Endothelial cell of umbilical vein (primary cell): Measurements from ENCODE around the gene ADAMTS6. TPM values are rescaled to one million over a fixed set of nuclear protein-coding genes. Genes with fewer than 3 reads are reported as not detected.

Experiments used
- BruUV-seq: library from RNA; stranded (reverse); fragments of 400-500 nt; replicated peaks from 2 replicates; lab custom pipeline; 2021; lab: Mats Ljungman, UMichigan
- CTCF ChIA-PET: fragments of 300-600, 350-600 bp; sonication (Branson Sonifier 250); formaldehyde crosslinking; loops from one replicate; lab custom pipeline; 2021; ENCODE audit warnings: antibody characterized with exemption, inconsistent platforms; lab: Charles Lee
- POLR2A ChIA-PET: fragments of 300-600, 350-600 bp; sonication (Branson Sonifier 250); formaldehyde crosslinking; loops from one replicate; lab custom pipeline; 2021; ENCODE audit warnings: antibody characterized with exemption, inconsistent platforms; lab: Charles Lee
- DNase-seq: peaks from one replicate; pipeline ENCODE4 v3.0.0-alpha.2; 2011; ENCODE audit warnings: low read depth, low spot score
- FAIRE-seq: peaks from 2 replicates; lab custom pipeline; 2011; peaks lifted over from hg19 to GRCh38; lab: Jason Lieb, UNC
- H2AFZ ChIP-seq: 2 replicates; pipeline ENCODE4 v1.6.0; 2012; ENCODE audit warnings: low read depth, low read length, control low read depth, inconsistent platforms
- H3K27ac ChIP-seq: 2 replicates; pipeline ENCODE4 v1.5.1; 2011; ENCODE audit warnings: low read depth, mild to moderate bottlenecking, control low read depth, low read length, moderate library complexity; ENCODE audit not compliant: insufficient read depth
- H3K27me3 ChIP-seq, 2 experiments: 2 replicates each; pipeline versions ENCODE4 v1.6.0 to v1.6.1; 2011; ENCODE audit warnings: low read length in 2 of 2, mixed read lengths in 1 of 2; ENCODE audit not compliant: control insufficient read depth in 2 of 2, insufficient read depth in 2 of 2
- H3K36me3 ChIP-seq, 2 experiments: 2 replicates in 1 of 2; 3 replicates in 1 of 2; pipeline ENCODE4 v1.5.1; 2011; ENCODE audit warnings: low read length in 2 of 2, mild to moderate bottlenecking in 1 of 2, moderate library complexity in 1 of 2; ENCODE audit not compliant: control insufficient read depth in 2 of 2, insufficient read depth in 2 of 2; ENCODE audit errors: extremely low read depth in 1 of 2
- H3K4me1 ChIP-seq: 3 replicates; pipeline ENCODE4 v1.5.1; 2011; ENCODE audit warnings: mild to moderate bottlenecking, low read length; ENCODE audit not compliant: control insufficient read depth, insufficient read depth; ENCODE audit errors: extremely low read depth
- H3K4me2 ChIP-seq: 2 replicates; pipeline ENCODE4 v1.6.1; 2011; ENCODE audit warnings: low read length, control low read depth, mixed read lengths; ENCODE audit not compliant: insufficient read depth
- H3K4me3 ChIP-seq, 3 experiments: fragments of 200-600 bp in 1 of 3; sonication (generic), shearing (Covaris generic) in 1 of 3; replicated peaks in 1 of 3; 2 replicates each; pipeline ENCODE4 v1.5.1; 2011 to 2016; ENCODE audit warnings: control low read depth in 3 of 3, low read length in 3 of 3, mild to moderate bottlenecking in 2 of 3, inconsistent platforms in 1 of 3, low read depth in 1 of 3, moderate library complexity in 1 of 3; ENCODE audit not compliant: insufficient read depth in 1 of 3
- H3K79me2 ChIP-seq: 2 replicates; pipeline ENCODE4 v1.6.0; 2012; ENCODE audit warnings: low read length, inconsistent platforms; ENCODE audit not compliant: control insufficient read depth, insufficient read depth
- H3K9ac ChIP-seq: replicated peaks from 2 replicates; pipeline ENCODE3; 2011; ENCODE audit warnings: low read length, control low read depth; ENCODE audit not compliant: insufficient read depth; ENCODE audit errors: extremely low read depth
- H3K9me1 ChIP-seq: replicated peaks from 3 replicates; pipeline ENCODE4 v1.6.0; 2011; ENCODE audit warnings: mild to moderate bottlenecking, low read length; ENCODE audit not compliant: control insufficient read depth, insufficient read depth; ENCODE audit errors: extremely low read depth
- H3K9me3 ChIP-seq: replicated peaks from 2 replicates; pipeline ENCODE4 v1.5.1; 2012; ENCODE audit warnings: low read length, inconsistent platforms; ENCODE audit not compliant: control insufficient read depth, insufficient read depth
- H4K20me1 ChIP-seq: replicated peaks from 2 replicates; pipeline ENCODE3; 2011; ENCODE audit warnings: mild to moderate bottlenecking, low read length; ENCODE audit not compliant: control insufficient read depth, insufficient read depth; ENCODE audit errors: extremely low read depth
- EZH2 ChIP-seq: IDR thresholded peaks from 2 replicates; pipeline ENCODE4 v1.6.1; 2012; ENCODE audit warnings: borderline replicate concordance, low read depth, mild to moderate bottlenecking, moderate library complexity, low read length, inconsistent platforms; ENCODE audit not compliant: severe bottlenecking
- FOS ChIP-seq: IDR thresholded peaks from 2 replicates; pipeline ENCODE4 v1.6.1; 2011; ENCODE audit warnings: mild to moderate bottlenecking, low read length, moderate library complexity, borderline replicate concordance; ENCODE audit not compliant: insufficient read depth
- GATA2 ChIP-seq: IDR thresholded peaks from 2 replicates; pipeline ENCODE4 v1.7.0; 2011; ENCODE audit warnings: low read depth, mild to moderate bottlenecking, moderate library complexity, mixed read lengths, low read length; ENCODE audit not compliant: insufficient read length, insufficient read depth
- JUN ChIP-seq: IDR thresholded peaks from 2 replicates; pipeline ENCODE4 v1.6.1; 2011; ENCODE audit warnings: borderline replicate concordance, low read depth; ENCODE audit not compliant: insufficient read length, insufficient read depth
- MYC ChIP-seq: IDR thresholded peaks from one replicate; pipeline ENCODE4 v1.6.1; 2011; ENCODE audit warnings: mild to moderate bottlenecking, low read depth, low read length
- POLR2A ChIP-seq: IDR thresholded peaks from 2 replicates; pipeline ENCODE4 v1.6.1; 2012; ENCODE audit warnings: low read depth, mild to moderate bottlenecking, control low read depth, low read length
- POLR2AphosphoS5 ChIP-seq: IDR thresholded peaks from 2 replicates; pipeline ENCODE4 v1.6.1; 2012; ENCODE audit warnings: low read depth, mild to moderate bottlenecking, control low read depth, low read length, moderate library complexity; ENCODE audit not compliant: insufficient read depth
- dilution Hi-C: fragments of 300-500 bp; cut with MboI; formaldehyde crosslinking; loops from one replicate; pipeline ENCODE4 v1.15.0; 2019; ENCODE audit warnings: low sequenced_read_pairs; ENCODE audit not compliant: extremely low pct_ligation_motif_present
- intact Hi-C: fragments of 100-400 bp; cut with micrococcal nuclease; formaldehyde crosslinking; loops from one replicate; pipeline ENCODE4 v1.10.0; 2022
- polyA plus RNA-seq, 4 experiments: library from polyadenylated mRNA; depleted of rRNA in 3 of 4; stranded (reverse) in 3 of 4; unstranded in 1 of 4; fragments of >200 nt; gene quantifications; 2 replicates each; pipeline versions ENCODE4 v1.2.1 to v1.2.3, GENCODE V29; 2011 to 2012; ENCODE audit warnings: missing spikeins in 1 of 4
- total RNA-seq: library from RNA; stranded (reverse); gene quantifications from 2 replicates; pipeline ENCODE4 v1.2.3, GENCODE V29; 2021
- TF ChIP-seq, protein P1 (sequence below), 2 donors: IDR thresholded peaks; 1 replicate in 1 of 2; 2 replicates in 1 of 2; pipeline ENCODE4 v1.5.1; 2011; ENCODE audit warnings: low read length in 2 of 2, mild to moderate bottlenecking in 2 of 2, moderate library complexity in 2 of 2, control low read depth in 1 of 2, inconsistent platforms in 1 of 2, low read depth in 1 of 2; ENCODE audit not compliant: insufficient read depth in 1 of 2; ENCODE audit errors: extremely low read depth in 1 of 2
- TF ChIP-seq, protein P2 (sequence below): IDR thresholded peaks from 2 replicates; pipeline ENCODE4 v1.6.1; 2011; ENCODE audit not compliant: insufficient read depth, insufficient read length

Gene ADAMTS6
- total and polyA plus RNA-seq, 2 donors (not counting 3 experiments of a cell fraction or from before 2014, with no cell fraction given) = 20.4 to 43.4 TPM

DNA sequence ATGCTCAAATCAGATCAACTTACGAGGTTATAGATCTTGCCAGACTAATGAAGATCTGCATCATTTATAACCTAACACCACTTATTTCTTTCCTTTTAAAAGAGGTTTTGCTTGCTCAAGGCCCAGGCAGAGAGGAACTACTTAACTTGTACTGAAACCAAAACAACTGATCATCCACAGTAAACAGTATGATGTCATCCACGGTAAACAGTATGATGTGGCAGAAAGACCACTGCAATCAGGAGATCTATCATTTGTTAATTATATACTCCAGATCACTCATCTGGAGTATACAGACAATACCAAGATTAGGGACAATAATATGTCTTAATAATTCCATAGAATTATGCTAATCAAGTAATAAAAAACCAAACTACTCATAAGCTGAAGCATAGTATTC is 116.8 kb downstream of the ADAMTS6 start:
- H3K9me3 ChIP-seq = no peaks in the 10 kb centered on the region
- ChIA-PET CTCF (interaction anchor here (0.8 to 1.2 kb wide), 2 partner anchors 86 to 118 kb away, joined by 3 to 4 read pairs; no protein-coding TSS in a partner anchor), POLR2A (no interaction called here)
- no peaks in the 10 kb centered on the region for H4K20me1 ChIP-seq
- dilution Hi-C loops = no loop called here
- H3K4me2 ChIP-seq = no peak overlapping the region
- DNase-seq (no peak), FAIRE-seq (no peak)
- H3K4me1 ChIP-seq = peaks cover 9% of the 10 kb centered on the region
- H3K27ac ChIP-seq = no peak overlapping the region
- no peak overlapping the region for H3K9ac ChIP-seq
- H3K36me3 ChIP-seq = no peaks in the 10 kb centered on the region
- TF ChIP-seq GATA2 = no peak
- TF ChIP-seq POLR2A = no peak
- TF ChIP-seq EZH2 = no peak
- TF ChIP-seq, protein P1, sequence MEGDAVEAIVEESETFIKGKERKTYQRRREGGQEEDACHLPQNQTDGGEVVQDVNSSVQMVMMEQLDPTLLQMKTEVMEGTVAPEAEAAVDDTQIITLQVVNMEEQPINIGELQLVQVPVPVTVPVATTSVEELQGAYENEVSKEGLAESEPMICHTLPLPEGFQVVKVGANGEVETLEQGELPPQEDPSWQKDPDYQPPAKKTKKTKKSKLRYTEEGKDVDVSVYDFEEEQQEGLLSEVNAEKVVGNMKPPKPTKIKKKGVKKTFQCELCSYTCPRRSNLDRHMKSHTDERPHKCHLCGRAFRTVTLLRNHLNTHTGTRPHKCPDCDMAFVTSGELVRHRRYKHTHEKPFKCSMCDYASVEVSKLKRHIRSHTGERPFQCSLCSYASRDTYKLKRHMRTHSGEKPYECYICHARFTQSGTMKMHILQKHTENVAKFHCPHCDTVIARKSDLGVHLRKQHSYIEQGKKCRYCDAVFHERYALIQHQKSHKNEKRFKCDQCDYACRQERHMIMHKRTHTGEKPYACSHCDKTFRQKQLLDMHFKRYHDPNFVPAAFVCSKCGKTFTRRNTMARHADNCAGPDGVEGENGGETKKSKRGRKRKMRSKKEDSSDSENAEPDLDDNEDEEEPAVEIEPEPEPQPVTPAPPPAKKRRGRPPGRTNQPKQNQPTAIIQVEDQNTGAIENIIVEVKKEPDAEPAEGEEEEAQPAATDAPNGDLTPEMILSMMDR (IDR thresholded peaks at IDR 0.05; ENCODE audit: extremely low read depth in 1 of 2, insufficient read depth in 1 of 2, low read depth in 1 of 2, low read length in 2 of 2) = no peak
- TF ChIP-seq POLR2AphosphoS5 = no peak
- TF ChIP-seq, protein P2, sequence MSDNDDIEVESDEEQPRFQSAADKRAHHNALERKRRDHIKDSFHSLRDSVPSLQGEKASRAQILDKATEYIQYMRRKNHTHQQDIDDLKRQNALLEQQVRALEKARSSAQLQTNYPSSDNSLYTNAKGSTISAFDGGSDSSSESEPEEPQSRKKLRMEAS = no peak
- TF ChIP-seq MYC = no peak
- no peak for TF ChIP-seq FOS
- no peak for TF ChIP-seq JUN
- intact Hi-C loops = no loop called here
- no peak overlapping the region for H2AFZ ChIP-seq
- no TSS peak for BruUV-seq
- no peaks in the 10 kb centered on the region for H3K9me1 ChIP-seq
- H3K27me3 ChIP-seq = no peaks in the 10 kb centered on the region
- H3K79me2 ChIP-seq = peaks cover 5% of the 10 kb centered on the region
- no peak overlapping the region for H3K4me3 ChIP-seq
